Measurements from ENCODE around the gene TEX48.

Gene TEX48

DNA sequence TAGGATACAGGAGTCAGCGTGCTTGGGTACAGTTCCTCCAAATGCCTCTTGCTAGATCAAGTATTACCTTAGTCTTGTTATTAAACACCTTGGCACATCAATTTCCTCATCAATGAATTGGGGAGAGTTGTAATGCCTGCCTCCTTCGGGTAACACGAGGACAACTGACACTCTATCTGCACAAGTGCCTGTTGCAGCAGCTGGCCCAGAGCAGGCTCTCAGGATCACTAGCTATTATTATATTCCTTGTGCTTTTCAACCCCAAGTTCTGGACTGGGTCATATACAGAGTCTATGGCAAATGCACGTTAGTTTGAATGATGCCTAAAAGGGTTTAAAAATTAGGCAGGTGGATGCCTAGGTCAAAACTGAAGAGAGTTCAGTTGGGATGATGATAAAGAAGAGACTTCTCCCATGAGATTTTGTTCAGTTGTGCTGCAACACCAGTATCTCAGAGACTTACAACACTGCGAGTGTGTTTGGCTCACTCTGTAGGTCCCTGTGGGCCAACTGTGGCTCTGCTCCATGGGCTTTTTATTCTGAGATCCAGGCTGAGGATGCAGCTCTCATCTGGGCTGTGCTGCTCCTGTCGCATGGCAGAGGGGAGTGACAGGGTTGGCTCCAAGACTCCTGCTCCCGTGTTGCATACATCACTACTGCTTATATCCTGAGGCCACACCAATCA is 41.1 kb upstream of the TEX48 start:
- Histone ChIP-seq H3K9me3 (ENCODE audit: insufficient read depth, low read length) (no peaks in the 10 kb centered on the region), H2AFZ (ENCODE audit: low read depth, low read length, severe bottlenecking) (no peak overlapping the region), H3K4me3 (ENCODE audit: insufficient read depth, low read length, poor library complexity, severe bottlenecking) (no peak overlapping the region), H3K79me2 (ENCODE audit: insufficient read depth, low read length) (no peaks in the 10 kb centered on the region), H3K9me2 (replicated peaks; ENCODE audit: insufficient read depth, low read length) (no peaks in the 10 kb centered on the region), H3K27ac (ENCODE audit: low read depth, low read length) (no peak overlapping the region), H3F3A (ENCODE audit: insufficient read depth) (no peaks in the 10 kb centered on the region), H3K9ac (ENCODE audit: low read length) (no peak overlapping the region), H3K4me2 (ENCODE audit: low read depth, low read length, poor library complexity, severe bottlenecking) (no peak overlapping the region), H3K27me3 (ENCODE audit: low read length) (no peaks in the 10 kb centered on the region), H4K20me1 (ENCODE audit: low read depth, low read length) (no peaks in the 10 kb centered on the region), H3K36me3 (ENCODE audit: low read length) (no peaks in the 10 kb centered on the region)
- no peak for TF ChIP-seq CTCF (IDR thresholded peaks at IDR 0.05; ENCODE audit: insufficient read depth, low read length, poor library complexity, severe bottlenecking)
- TF ChIP-seq EZH2phosphoT487 (conservative IDR thresholded peaks at IDR 0.05; ENCODE audit: low read length) = no peak

DNA sequence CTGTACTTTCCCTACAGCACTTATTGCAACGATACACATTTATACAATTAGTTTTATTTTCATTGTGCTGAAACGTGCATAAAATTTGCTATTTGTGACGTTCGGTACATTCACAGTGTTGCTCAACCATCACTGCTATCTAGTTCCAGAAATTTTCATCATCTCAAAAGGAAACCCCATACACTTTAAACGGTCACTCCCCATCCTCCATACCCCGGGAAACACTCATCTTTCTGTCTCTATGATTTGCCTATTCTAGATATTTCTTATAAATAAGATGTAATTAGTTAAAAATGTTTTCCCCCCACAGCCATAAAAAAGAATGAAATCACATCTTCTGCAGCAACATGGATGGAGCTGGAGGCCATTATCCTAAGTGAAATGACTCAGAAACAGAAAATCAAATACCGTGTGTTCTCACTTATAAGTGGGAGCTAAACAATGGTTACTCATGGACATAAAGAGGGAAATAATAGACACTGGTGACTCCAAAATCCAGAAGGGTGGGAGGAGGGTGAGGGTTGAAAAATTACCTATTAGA is 40.2 kb upstream of the TEX48 start:
- H3K27me3 ChIP-seq (ENCODE audit: low read length) = no peaks in the 10 kb centered on the region
- H3K4me3 ChIP-seq (ENCODE audit: insufficient read depth, low read length, poor library complexity, severe bottlenecking) = no peak overlapping the region
- H3K79me2 ChIP-seq (ENCODE audit: insufficient read depth, low read length) = no peaks in the 10 kb centered on the region
- no peaks in the 10 kb centered on the region for H3K36me3 ChIP-seq (ENCODE audit: low read length)
- no peaks in the 10 kb centered on the region for H3K9me3 ChIP-seq (ENCODE audit: insufficient read depth, low read length)
- H4K20me1 ChIP-seq (ENCODE audit: low read depth, low read length) = no peaks in the 10 kb centered on the region
- H3K9ac ChIP-seq (ENCODE audit: low read length) = no peak overlapping the region
- no peak overlapping the region for H2AFZ ChIP-seq (ENCODE audit: low read depth, low read length, severe bottlenecking)
- H3K9me2 ChIP-seq (replicated peaks; ENCODE audit: insufficient read depth, low read length) = no peaks in the 10 kb centered on the region
- H3F3A ChIP-seq (ENCODE audit: insufficient read depth) = no peaks in the 10 kb centered on the region
- H3K4me2 ChIP-seq (ENCODE audit: low read depth, low read length, poor library complexity, severe bottlenecking) = no peak overlapping the region
- no peak for TF ChIP-seq EZH2phosphoT487 (conservative IDR thresholded peaks at IDR 0.05; ENCODE audit: low read length)
- no peak for TF ChIP-seq CTCF (IDR thresholded peaks at IDR 0.05; ENCODE audit: insufficient read depth, low read length, poor library complexity, severe bottlenecking)
- H3K27ac ChIP-seq (ENCODE audit: low read depth, low read length) = no peak overlapping the region

DNA sequence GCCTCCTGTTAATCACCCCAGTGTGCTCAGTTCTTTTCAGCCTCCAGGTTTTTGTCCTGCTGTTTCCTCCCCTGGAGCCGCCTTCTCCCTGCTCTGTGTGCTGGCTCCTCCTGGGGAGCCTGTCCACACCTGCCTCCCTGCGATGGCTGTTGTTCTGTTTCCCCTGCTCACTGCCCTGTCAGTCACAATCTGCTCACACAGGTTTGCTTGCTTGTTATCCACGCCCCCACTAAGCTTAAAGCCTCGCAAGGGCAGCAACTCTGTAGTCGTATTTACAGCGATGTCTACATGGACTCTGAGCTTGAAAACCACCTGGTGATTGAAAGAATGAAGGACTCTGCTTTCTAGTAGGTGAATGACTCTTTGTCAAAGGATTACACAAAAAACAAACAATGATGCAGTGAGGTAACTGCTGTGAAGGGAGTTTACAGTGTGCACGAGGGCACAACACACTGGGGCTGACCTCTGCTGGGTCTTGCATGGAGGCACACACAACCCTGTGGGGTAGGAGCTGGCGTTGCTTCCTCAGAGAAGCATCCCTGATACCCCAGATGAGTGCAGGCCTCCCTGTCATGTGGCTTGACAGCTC is 39.6 kb upstream of the TEX48 start:
- H4K20me1 ChIP-seq (ENCODE audit: low read depth, low read length) = no peaks in the 10 kb centered on the region
- no peak overlapping the region for H3K27ac ChIP-seq (ENCODE audit: low read depth, low read length)
- no peak overlapping the region for H3K9ac ChIP-seq (ENCODE audit: low read length)
- TF ChIP-seq CTCF (IDR thresholded peaks at IDR 0.05; ENCODE audit: insufficient read depth, low read length, poor library complexity, severe bottlenecking) (no peak), EZH2phosphoT487 (conservative IDR thresholded peaks at IDR 0.05; ENCODE audit: low read length) (no peak)
- H3K9me3 ChIP-seq (ENCODE audit: insufficient read depth, low read length) = no peaks in the 10 kb centered on the region
- H3F3A ChIP-seq (ENCODE audit: insufficient read depth) = no peaks in the 10 kb centered on the region
- no peak overlapping the region for H3K4me2 ChIP-seq (ENCODE audit: low read depth, low read length, poor library complexity, severe bottlenecking)
- H3K36me3 ChIP-seq (ENCODE audit: low read length) = no peaks in the 10 kb centered on the region
- no peak overlapping the region for H3K4me3 ChIP-seq (ENCODE audit: insufficient read depth, low read length, poor library complexity, severe bottlenecking)
- H2AFZ ChIP-seq (ENCODE audit: low read depth, low read length, severe bottlenecking) = no peak overlapping the region
- no peaks in the 10 kb centered on the region for H3K9me2 ChIP-seq (replicated peaks; ENCODE audit: insufficient read depth, low read length)
- no peaks in the 10 kb centered on the region for H3K79me2 ChIP-seq (ENCODE audit: insufficient read depth, low read length)
- no peaks in the 10 kb centered on the region for H3K27me3 ChIP-seq (ENCODE audit: low read length)

Measured in SU-DHL-6 (cell line).